H9 (cell line): ENCODE data around the gene CA11. TPM values are rescaled to one million over a fixed set of nuclear protein-coding genes. Genes with fewer than 3 reads are reported as not detected.

Source experiments
- DNase-seq: peaks from one replicate; pipeline ENCODE4 v3.0.0-alpha.2; 2017
- H2AFZ ChIP-seq: one replicate; pipeline ENCODE4 v1.6.1; 2013; ENCODE audit warnings: mild to moderate bottlenecking, low read length, control low read depth, moderate library complexity
- H2AK5ac ChIP-seq: 2 replicates; pipeline ENCODE4 v1.6.1; 2013; ENCODE audit warnings: low read length, control low read depth, mixed read lengths; ENCODE audit not compliant: insufficient read length
- H2BK120ac ChIP-seq: one replicate; pipeline ENCODE4 v1.6.1; 2013; ENCODE audit warnings: low read depth, mild to moderate bottlenecking, low read length, control low read depth, inconsistent platforms; ENCODE audit not compliant: poor library complexity, severe bottlenecking
- H2BK12ac ChIP-seq: 2 replicates; pipeline ENCODE4 v1.6.1; 2013; ENCODE audit warnings: low read length, control low read depth, mixed read lengths, low read depth; ENCODE audit not compliant: insufficient read length
- H2BK15ac ChIP-seq: 2 replicates; pipeline ENCODE4 v1.6.1; 2013; ENCODE audit warnings: low read depth, low read length, control low read depth
- H2BK20ac ChIP-seq: one replicate; pipeline ENCODE4 v1.6.1; 2013; ENCODE audit warnings: low read depth, mild to moderate bottlenecking, low read length, control low read depth, inconsistent platforms; ENCODE audit not compliant: poor library complexity, severe bottlenecking
- H2BK5ac ChIP-seq: 2 replicates; pipeline ENCODE4 v1.6.1; 2013; ENCODE audit warnings: low read length, control low read depth, mixed read lengths; ENCODE audit not compliant: insufficient read length
- H3K14ac ChIP-seq: 2 replicates; pipeline ENCODE4 v1.6.1; 2013; ENCODE audit warnings: low read length, control low read depth; ENCODE audit not compliant: insufficient read depth
- H3K18ac ChIP-seq: 2 replicates; pipeline ENCODE4 v1.6.1; 2013; ENCODE audit warnings: low read depth, mild to moderate bottlenecking, mixed read lengths, low read length, control low read depth; ENCODE audit not compliant: insufficient read length
- H3K23ac ChIP-seq: 2 replicates; pipeline ENCODE4 v1.6.1; 2013; ENCODE audit warnings: low read length, control low read depth, mixed read lengths, low read depth; ENCODE audit not compliant: insufficient read length
- H3K23me2 ChIP-seq: 2 replicates; pipeline ENCODE4 v1.6.1; 2013; ENCODE audit warnings: low read depth, mild to moderate bottlenecking, mixed read lengths, low read length, control low read depth; ENCODE audit not compliant: insufficient read length, poor library complexity, severe bottlenecking
- H3K27ac ChIP-seq: 2 replicates; pipeline ENCODE4 v1.5.1; 2013; ENCODE audit warnings: low read length, control low read depth, mixed read lengths, low read depth; ENCODE audit not compliant: insufficient read length
- H3K27me3 ChIP-seq: 2 replicates; pipeline ENCODE4 v1.6.1; 2013; ENCODE audit warnings: low read length, control low read depth, inconsistent platforms; ENCODE audit not compliant: insufficient read depth
- H3K4ac ChIP-seq: 2 replicates; pipeline ENCODE4 v1.6.1; 2013; ENCODE audit warnings: low read depth, mild to moderate bottlenecking, control low read depth, inconsistent platforms, low read length, moderate library complexity
- H3K4me1 ChIP-seq: 2 replicates; pipeline ENCODE4 v1.6.1; 2013; ENCODE audit warnings: low read length, control low read depth, inconsistent platforms; ENCODE audit not compliant: insufficient read depth
- H3K4me2 ChIP-seq: 2 replicates; pipeline ENCODE4 v1.6.1; 2013; ENCODE audit warnings: low read length, control low read depth, mixed read lengths; ENCODE audit not compliant: insufficient read length, insufficient read depth
- H3K56ac ChIP-seq: 2 replicates; pipeline ENCODE4 v1.6.1; 2013; ENCODE audit warnings: low read depth, mild to moderate bottlenecking, mixed read lengths, low read length, control low read depth; ENCODE audit not compliant: insufficient read length
- H3K79me1 ChIP-seq: 2 replicates; pipeline ENCODE4 v1.6.1; 2013; ENCODE audit warnings: low read depth, mild to moderate bottlenecking, moderate library complexity, low read length, control low read depth, inconsistent platforms; ENCODE audit not compliant: insufficient read depth, poor library complexity, severe bottlenecking
- H3K79me2 ChIP-seq: 2 replicates; pipeline ENCODE4 v1.6.1; 2013; ENCODE audit warnings: low read length, control low read depth, inconsistent platforms; ENCODE audit not compliant: insufficient read depth
- H3K9ac ChIP-seq: 2 replicates; pipeline ENCODE4 v1.6.1; 2013; ENCODE audit warnings: low read length, control low read depth, mixed read lengths; ENCODE audit not compliant: insufficient read length; ENCODE audit errors: extremely low read depth
- H3K9me3 ChIP-seq: one replicate; pipeline ENCODE4 v1.6.1; 2013; ENCODE audit warnings: low read depth, low read length, inconsistent platforms; ENCODE audit not compliant: control insufficient read depth
- H3T11ph ChIP-seq: one replicate; pipeline ENCODE4 v1.6.1; 2013; ENCODE audit warnings: mild to moderate bottlenecking, low read length, control low read depth, inconsistent platforms
- H4K20me1 ChIP-seq: one replicate; pipeline ENCODE4 v1.6.1; 2013; ENCODE audit not compliant: control insufficient read depth, insufficient read length, insufficient read depth
- H4K5ac ChIP-seq: 2 replicates; pipeline ENCODE4 v1.6.1; 2013; ENCODE audit warnings: low read depth, mild to moderate bottlenecking, mixed read lengths, low read length, control low read depth; ENCODE audit not compliant: insufficient read length
- H4K8ac ChIP-seq: replicated peaks from 2 replicates; pipeline ENCODE4 v1.6.1; 2013; ENCODE audit warnings: low read length, control low read depth, mixed read lengths, low read depth; ENCODE audit not compliant: insufficient read length
- H4K91ac ChIP-seq: 2 replicates; pipeline ENCODE4 v1.6.1; 2013; ENCODE audit warnings: low read depth, mild to moderate bottlenecking, moderate library complexity, mixed read lengths, low read length, control low read depth; ENCODE audit not compliant: insufficient read length
- H3K27ac Mint-ChIP-seq, 3 experiments: 2 replicates in 2 of 3; 3 replicates in 1 of 3; pipeline ENCODE4 v1.8.0; 2020 to 2021; ENCODE audit warnings: mixed read lengths in 3 of 3, mild to moderate bottlenecking in 1 of 3, moderate library complexity in 1 of 3
- H3K27me3 Mint-ChIP-seq: 2 replicates; pipeline ENCODE4 v1.8.0; 2021; ENCODE audit warnings: low read depth, mild to moderate bottlenecking, moderate library complexity, mixed read lengths
- H3K36me3 Mint-ChIP-seq, 3 experiments: 2 replicates in 2 of 3; 3 replicates in 1 of 3; pipeline ENCODE4 v1.8.0; 2020 to 2021; ENCODE audit warnings: low read depth in 3 of 3, mixed read lengths in 3 of 3; ENCODE audit not compliant: insufficient read depth in 1 of 3
- H3K4me1 Mint-ChIP-seq, 2 experiments: 2 replicates each; pipeline ENCODE4 v1.8.0; 2020; ENCODE audit warnings: mixed read lengths in 2 of 2
- H3K4me3 Mint-ChIP-seq, 2 experiments: 2 replicates in 1 of 2; 3 replicates in 1 of 2; pipeline ENCODE4 v1.8.0; 2020 to 2021; ENCODE audit warnings: mild to moderate bottlenecking in 2 of 2, mixed read lengths in 2 of 2, moderate library complexity in 1 of 2
- H3K9me3 Mint-ChIP-seq, 2 experiments: 2 replicates in 1 of 2; 3 replicates in 1 of 2; pipeline ENCODE4 v1.8.0; 2020; ENCODE audit warnings: mild to moderate bottlenecking in 2 of 2, mixed read lengths in 2 of 2, moderate library complexity in 1 of 2
- WGBS: extraction: QIAGEN DNeasy Blood & Tissue Kit; methylation state at CpG from one replicate; pipeline ENCODE4 v1.1.7; 2013; ENCODE audit warnings: missing lambda C conversion rate, low lambda C conversion rate, mixed read lengths; ENCODE audit not compliant: insufficient read length; ENCODE audit errors: extremely low coverage; 5-methylcytosine and 5-hydroxymethylcytosine counted together
- total RNA-seq: library from RNA; stranded (reverse); gene quantifications from 2 replicates; pipeline ENCODE4 v1.2.1, GENCODE V29; 2021
- TF ChIP-seq, protein P1 (sequence below): fragments of 200-600 bp; sonication (generic); conservative IDR thresholded peaks from 3 replicates; pipeline ENCODE4 v1.8.0; 2021; ENCODE audit warnings: antibody characterized with exemption, mild to moderate bottlenecking

Gene CA11
- total RNA-seq, 1 experiment from 2014 or later, result 107 TPM

- Histone ChIP-seq H3K56ac (no peak overlapping the region), H4K91ac (no peak overlapping the region), H2BK12ac (no peak overlapping the region), H4K5ac (no peak overlapping the region), H3K23me2 (peaks cover 14% of the 10 kb centered on the region), H3K79me2 (peaks cover 4% of the 10 kb centered on the region; the same call in 1 of the 2 replicates), H2BK20ac (no peak overlapping the region), H3K27me3 (no peaks in the 10 kb centered on the region), H3K4ac (no peak overlapping the region), H2BK15ac (no peak overlapping the region), H2BK120ac (no peak overlapping the region), H3K18ac (peak overlapping the region; percentile 71), H4K20me1 (no peaks in the 10 kb centered on the region), H3K14ac (no peak overlapping the region), H3K23ac (no peak overlapping the region), H3K9me3 (no peaks in the 10 kb centered on the region), H3K4me2 (peak overlapping the region; percentile 58), H2BK5ac (no peak overlapping the region), H3K27ac (no peak overlapping the region), H2AK5ac (no peak overlapping the region), H3T11ph (no peak overlapping the region), H3K79me1 (no peaks in the 10 kb centered on the region), H3K9ac (no peak overlapping the region), H4K8ac (no peak overlapping the region), H2AFZ (no peak overlapping the region), H3K4me1 (peaks cover 7% of the 10 kb centered on the region; the same call in 1 of the 2 replicates)
- H3K4me1 Mint-ChIP-seq, result peaks cover 29 to 51% of the 10 kb centered on the region in 2 experiments
- no CpG with 5 or more reads among the region's 48 CpGs for WGBS
- H3K36me3 Mint-ChIP-seq, result peaks cover 5 to 28% (median 19%) of the 10 kb centered on the region in 3 experiments
- TF ChIP-seq, protein P1, sequence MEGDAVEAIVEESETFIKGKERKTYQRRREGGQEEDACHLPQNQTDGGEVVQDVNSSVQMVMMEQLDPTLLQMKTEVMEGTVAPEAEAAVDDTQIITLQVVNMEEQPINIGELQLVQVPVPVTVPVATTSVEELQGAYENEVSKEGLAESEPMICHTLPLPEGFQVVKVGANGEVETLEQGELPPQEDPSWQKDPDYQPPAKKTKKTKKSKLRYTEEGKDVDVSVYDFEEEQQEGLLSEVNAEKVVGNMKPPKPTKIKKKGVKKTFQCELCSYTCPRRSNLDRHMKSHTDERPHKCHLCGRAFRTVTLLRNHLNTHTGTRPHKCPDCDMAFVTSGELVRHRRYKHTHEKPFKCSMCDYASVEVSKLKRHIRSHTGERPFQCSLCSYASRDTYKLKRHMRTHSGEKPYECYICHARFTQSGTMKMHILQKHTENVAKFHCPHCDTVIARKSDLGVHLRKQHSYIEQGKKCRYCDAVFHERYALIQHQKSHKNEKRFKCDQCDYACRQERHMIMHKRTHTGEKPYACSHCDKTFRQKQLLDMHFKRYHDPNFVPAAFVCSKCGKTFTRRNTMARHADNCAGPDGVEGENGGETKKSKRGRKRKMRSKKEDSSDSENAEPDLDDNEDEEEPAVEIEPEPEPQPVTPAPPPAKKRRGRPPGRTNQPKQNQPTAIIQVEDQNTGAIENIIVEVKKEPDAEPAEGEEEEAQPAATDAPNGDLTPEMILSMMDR, result no peak
- H3K27ac Mint-ChIP-seq, result peak overlapping the region; percentile 99
- DNase-seq, result peak; percentile 99
- H3K9me3 Mint-ChIP-seq, result no peaks in the 10 kb centered on the region; a peak in 1 of 5 replicates
- no peaks in the 10 kb centered on the region for H3K27me3 Mint-ChIP-seq
- peak overlapping the region; percentile 64 to 82 for H3K4me3 Mint-ChIP-seq
Measured at GRCh38 chr19:48629599-48630295, 16.2 kb downstream of the CA11 start.
